GM21447 (cell line): ENCODE measurements around the gene PPP1R10.

Experiments
- ATAC-seq: cut with Tn5 transposase; IDR thresholded peaks from one replicate; pipeline ENCODE4 v1.9.1; 2021; ENCODE audit not compliant: unreplicated experiment

PPP1R10 gene

DNA sequence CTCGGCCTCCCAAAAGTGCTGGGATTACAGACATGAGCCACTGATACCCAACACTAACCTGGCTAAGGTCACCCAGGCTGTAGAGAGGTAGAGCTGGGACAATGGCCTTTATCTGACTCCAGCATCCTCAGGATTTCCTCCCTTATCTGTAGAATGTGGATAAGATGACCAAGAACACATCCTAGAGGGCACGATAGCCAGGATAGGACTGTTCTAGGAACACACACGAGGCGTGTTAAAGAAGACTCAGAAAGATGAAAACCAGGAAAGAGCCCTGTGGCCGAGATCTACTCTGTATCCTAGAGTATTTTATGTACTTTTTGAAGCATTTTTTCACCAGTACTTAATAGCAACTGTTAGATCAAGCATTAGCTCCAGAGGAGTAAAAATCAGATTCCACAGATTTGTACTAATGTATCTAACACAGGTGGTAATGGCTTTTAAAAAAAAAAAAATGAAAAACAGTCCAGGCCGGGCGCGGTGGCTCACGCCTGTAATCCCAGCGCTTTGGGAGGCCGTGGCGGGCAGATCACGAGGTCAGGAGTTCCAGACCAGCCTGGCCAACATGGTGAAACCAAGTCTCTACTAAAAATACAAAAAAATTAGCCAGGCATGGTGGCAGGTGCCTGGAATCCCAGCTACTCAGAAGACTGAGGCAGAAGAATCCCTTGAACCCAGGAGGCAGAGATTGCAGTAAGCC, 17.3 kb downstream of the PPP1R10 start:
- no peak for ATAC-seq

DNA sequence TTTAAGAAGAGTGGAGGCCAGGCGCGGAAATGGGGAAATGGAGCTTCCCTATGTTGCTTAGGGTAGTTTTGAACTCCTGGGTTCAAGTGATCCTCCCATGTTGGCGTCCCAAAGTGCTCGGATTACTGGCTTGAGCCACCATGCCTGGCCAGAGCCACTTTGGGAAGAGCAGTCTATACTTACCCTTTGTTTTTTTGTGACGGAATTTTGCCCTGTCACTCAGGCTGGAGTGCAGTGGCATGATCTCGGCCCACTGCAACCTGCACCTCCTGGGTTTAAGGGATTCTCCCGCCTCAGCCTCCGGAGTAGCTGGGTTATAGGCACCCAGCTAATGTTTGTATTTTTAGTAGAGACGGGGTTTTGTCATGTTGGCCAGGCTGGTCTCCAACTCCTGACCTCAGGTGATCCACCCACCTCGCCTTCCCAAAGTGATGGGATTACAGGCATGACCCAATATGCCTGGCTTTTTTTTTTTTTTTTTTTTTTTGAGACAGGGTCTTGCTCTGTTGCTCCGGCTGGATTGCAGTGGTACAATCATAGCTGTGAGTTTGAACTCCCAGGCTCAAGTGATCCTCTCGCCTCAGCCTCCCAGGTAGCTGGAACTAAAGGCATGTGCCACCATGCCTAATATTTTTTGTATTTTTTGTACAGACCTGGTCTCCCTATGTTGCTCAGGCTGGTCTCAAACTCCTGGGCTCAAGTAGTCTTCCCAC, 18.0 kb downstream of the PPP1R10 start:
- no peak for ATAC-seq

DNA sequence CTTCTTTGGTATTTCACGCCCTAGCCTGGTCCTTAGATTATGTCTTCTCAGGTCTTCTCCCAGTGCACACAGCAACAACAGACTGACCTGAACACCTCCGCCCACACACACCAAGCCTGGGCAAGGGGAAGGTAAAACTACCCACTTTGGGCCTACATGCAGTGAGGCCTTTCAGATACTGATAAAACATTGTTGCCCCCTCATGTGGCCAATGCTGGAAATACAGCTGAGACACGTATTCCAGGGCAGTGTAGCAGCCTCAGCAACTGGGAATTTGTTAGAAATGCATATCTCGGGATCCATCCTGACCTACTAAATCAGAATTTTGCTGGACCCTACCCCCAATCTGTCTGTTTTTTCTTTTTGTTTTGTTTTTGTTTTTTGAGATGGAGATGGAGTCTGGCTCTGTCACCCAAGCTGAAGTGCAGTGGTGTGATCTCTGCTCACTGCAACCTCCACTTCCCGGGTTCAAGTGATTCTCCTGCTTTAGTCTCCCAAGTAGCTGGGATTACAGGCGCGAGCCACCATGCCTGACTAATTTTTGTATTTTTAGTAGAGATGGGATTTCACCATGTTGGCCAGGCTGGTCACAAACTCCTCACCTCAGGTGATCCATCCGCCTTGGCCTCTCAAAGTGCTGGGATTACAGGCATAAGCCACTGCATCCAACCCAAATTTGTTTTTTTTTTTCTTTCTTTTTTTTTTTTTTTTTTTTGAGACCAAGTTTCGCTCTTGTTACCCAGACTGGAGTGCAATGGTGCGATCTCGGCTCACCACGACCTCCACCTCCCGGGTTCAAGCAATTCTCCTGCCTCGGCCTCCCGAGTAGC, 19.5 kb downstream of the PPP1R10 start:
- peak; percentile 72 for ATAC-seq

DNA sequence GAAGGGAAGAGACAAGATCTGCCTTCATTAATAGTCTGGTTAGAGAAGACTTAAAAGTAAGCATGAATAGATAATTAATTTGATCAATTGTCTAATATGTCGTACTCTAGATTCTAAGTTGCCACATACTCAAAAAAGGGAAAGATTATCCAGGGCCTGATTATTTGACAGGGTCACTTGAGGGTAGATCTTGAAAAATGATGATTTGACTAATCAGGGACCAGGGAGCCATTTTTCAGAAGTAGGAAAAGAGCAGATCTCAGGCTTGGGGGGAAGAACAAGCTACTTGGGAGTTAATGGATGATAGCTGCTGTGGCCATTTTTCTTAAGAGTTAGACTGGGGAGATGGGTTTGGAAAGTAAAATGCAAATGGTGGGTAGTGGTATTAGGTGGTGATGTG, 24.8 kb downstream of the PPP1R10 start:
- ATAC-seq = no peak

DNA sequence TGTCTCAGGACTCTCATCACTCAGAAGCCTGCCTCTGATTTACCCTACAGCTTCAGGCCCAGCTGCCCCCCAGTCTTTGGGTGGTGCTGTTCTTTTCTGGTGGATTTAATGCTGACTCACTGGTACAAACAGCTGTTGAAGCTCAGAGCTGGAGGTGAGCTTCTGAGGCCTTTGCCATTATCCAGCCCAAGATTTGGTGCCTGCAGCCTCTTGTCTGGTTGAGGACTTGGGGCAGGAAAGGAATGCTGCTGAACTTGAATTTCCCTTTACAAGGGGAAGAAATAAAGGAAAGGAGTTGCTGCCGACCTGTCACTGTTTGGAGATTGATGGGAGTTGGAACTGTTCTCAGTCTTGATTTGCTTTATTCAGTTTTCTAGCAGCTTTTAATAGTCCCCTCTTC, 26.0 kb downstream of the PPP1R10 start:
- no peak for ATAC-seq

DNA sequence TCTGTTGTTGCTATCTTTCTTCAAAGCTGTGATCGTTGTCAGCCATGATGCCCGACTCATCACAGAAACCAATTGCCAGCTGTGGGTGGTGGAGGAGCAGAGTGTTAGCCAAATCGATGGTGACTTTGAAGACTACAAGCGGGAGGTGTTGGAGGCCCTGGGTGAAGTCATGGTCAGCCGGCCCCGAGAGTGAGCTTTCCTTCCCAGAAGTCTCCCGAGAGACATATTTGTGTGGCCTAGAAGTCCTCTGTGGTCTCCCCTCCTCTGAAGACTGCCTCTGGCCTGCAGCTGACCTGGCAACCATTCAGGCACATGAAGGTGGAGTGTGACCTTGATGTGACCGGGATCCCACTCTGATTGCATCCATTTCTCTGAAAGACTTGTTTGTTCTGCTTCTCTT, 26.5 kb downstream of the PPP1R10 start:
- ATAC-seq = no peak

DNA sequence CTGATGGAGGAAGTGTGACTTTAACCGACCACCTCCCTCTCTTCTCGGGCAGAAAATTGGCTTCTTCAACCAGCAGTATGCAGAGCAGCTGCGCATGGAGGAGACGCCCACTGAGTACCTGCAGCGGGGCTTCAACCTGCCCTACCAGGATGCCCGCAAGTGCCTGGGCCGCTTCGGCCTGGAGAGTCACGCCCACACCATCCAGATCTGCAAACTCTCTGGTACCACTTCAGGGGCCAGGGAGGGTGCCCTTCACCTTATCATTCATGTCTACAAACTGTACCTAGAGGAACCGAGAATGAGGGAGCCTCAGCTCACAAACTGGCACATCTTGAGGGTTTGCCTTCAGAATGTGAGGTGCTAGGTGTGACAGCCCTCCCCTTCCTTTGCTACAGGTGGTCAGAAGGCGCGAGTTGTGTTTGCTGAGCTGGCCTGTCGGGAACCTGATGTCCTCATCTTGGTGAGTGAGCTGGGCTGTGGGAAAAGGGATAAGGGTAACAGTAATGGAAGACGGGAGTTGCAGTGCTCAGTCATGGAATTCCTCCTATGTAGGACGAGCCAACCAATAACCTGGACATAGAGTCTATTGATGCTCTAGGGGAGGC, 27.2 kb downstream of the PPP1R10 start:
- ATAC-seq = no peak

DNA sequence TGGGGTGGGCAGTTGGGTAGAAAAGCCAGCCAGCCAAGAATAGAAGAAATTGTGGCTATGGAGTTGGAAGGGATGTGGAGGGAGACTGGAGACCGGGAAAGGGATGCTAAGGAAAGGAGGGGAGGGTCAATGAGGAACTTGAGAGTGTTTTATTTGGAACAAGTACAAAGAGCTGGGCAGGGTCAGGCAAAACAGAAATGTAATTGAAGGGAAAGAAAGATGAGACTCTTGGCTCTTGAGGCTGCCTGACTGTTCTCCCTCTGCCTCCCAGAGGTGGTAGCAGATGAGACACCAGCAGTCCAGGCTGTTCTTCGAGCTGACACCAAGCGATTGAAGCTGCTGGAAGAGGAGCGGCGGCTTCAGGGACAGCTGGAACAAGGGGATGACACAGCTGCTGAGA, 33.1 kb downstream of the PPP1R10 start:
- ATAC-seq = no peak

DNA sequence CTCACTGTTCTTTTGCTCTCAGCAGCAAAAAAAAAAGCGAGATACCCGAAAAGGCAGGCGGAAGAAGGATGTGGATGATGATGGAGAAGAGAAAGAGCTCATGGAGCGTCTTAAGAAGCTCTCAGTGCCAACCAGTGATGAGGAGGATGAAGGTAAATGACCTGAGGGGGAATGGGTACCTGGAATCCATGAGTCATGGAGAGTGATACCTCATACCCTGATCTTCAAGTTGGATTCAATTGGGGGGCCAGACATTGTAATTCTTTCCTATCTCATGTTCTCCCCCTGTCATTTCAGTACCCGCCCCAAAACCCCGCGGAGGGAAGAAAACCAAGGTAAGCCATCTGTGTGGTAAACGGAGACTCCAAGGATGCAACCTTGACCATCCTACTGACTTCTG, 39.0 kb downstream of the PPP1R10 start:
- ATAC-seq = no peak

DNA sequence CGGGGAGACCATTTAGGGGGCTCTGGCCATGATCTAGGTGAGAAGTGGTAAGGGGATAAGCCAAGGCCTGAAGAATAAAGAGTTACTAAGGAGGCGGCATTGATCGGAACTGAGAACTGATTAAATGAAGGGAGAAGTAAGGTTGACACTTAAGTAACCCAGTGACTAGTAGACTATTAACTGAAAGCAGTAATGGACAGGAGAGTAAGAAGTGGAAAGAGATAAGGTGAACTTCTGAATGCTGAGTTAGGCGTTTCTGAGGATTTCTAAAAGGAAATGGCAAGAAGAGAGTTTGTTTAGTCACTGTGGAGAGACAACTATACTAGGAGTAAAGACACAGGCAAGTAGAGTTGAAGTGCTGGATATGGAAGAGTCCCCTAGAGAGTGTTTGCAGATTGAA, 43.9 kb downstream of the PPP1R10 start:
- no peak for ATAC-seq

DNA sequence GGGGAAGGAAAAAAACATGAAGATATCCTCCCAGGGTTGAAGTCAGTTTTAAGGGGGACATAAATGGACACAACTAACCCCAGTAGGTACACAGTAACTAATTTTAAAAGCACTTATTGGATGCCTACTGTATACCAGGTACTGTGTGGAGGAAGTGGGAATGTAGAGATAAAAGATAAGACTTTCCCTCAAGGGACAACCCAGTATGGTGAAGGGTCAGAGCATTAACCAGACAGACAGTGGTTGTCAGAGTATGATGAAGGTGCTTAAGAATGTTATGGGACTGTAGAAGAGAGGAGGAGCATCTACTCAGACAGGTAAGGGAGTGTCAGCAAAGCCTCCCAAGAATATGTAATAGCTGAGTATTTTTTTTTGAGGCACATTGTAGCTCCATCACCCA, 44.9 kb downstream of the PPP1R10 start:
- ATAC-seq = no peak

DNA sequence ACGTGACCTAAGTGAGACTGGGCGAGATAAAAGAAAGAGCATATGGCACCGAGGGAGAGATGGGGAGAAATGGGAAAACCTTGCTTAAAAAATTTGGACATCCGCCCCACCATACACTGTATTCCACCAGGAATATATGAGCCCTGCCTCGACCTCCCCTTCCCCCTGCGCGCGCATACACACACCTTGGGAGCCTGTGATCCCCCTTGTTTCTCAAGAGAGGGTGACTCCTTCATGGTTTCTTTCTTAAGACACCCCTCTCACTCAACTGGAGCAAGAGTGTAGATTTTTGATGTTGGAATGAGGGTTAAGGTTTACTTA, 45.3 kb downstream of the PPP1R10 start:
- no peak for ATAC-seq

DNA sequence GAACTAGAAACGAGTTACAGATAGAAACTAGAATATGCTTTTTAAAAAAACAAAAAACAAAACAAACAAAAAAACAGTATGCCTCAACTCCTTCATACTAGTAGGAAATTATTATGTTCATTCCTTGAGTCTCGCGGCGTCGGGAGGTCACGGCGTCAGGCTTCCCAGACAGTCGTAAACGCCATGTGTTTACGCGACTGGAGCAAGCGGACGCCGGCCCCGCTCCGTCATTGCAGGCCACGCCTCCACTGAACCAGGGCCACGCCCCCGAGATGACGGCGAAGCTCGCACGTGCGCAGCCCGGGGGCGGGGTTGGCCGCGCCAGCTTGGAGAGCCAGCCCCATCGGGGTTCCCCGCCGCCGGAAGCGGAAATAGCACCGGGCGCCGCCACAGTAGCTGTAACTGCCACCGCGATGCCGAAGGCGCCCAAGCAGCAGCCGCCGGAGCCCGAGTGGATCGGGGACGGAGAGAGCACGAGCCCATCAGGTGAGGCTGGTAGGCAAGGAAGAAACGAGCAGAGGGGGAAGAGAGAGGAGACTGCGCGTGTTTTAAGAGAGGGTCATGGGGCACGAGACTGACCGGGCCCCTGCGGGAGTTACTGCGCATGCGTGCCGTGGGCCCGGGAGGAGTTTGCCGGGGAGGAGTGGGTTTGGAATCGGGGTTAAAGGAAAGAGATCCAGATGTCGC, 45.8 kb downstream of the PPP1R10 start, which contains the start of gene ABCF1:
ABCF1 (plus strand) TSS at position 368 of the 687 bp plus-strand sequence; CDS start at position 414, 46 bp downstream.
- ATAC-seq = peak; percentile 87

DNA sequence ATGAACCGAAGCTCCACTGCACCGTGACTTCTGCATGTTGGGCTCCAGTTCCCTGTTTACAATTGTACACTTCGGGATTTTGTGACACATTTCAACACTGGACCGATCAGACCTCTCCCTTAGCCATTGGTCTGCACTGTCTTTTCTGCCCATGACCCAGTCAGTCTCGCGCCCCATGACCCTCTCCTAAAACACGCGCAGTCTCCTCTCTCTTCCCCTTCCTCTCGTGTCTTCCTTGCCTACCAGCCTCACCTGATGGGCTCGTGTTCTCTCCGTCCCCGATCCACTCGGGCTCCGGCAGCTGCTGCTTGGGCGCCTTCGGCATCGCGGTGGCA, 46.3 kb downstream of the PPP1R10 start:
- ATAC-seq = peak; percentile 19

DNA sequence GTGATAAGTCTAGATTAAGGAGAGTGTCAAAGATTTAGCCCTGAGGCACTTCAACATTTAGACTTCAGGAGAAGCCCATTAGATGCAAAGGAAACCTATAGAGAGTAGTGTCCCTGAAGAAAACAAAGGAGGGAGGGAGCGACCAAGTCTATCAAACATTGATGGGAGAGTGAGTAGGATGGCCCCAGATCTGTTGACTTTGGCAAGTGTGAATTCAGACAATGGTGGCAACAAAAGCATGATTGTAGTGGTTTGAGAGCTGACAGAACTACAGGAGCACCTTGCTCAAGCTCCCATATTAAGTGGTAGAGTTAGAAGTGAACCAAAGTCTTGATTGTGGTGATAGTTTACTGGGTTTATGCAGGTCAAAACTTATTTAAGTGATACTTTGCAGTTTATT, 46.8 kb downstream of the PPP1R10 start:
- no peak for ATAC-seq

DNA sequence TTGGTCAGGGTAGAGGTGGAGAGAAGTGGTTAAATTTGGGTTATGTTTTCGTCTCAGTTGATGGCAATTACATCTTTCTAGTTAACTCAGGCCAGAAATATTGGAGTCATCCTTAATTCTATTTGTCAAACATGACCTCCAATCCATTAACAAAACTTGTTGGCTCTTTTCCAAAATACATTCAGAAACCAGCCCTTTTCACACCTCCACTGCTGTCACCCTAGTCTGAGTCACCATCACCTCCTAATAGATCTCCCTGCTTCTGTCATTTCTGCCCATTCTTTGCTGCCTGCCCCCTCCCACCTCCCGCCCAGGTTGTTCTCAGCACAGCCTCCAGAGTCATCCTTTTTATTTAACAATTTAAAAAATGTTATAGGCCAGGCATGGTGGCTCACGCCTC, 48.8 kb downstream of the PPP1R10 start:
- no peak for ATAC-seq

DNA sequence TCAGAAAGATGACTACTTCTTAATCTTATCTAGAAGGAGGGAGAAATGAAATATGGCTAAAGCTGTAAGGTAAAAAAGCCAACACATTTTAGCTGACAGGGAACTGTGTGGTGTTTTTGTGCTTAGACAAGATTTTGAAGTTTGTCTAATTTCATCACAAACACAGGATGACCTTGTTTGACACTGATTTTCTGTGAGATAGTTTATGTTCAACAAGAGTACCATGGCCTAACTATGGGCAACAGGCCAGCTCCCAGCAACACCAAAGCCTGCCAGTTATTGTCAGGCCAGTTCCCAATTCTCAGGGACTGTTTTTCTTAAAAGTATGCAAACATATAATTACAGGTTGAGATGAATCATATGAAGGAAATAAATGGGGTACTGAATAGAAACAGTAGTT, 51.3 kb downstream of the PPP1R10 start:
- ATAC-seq = no peak

DNA sequence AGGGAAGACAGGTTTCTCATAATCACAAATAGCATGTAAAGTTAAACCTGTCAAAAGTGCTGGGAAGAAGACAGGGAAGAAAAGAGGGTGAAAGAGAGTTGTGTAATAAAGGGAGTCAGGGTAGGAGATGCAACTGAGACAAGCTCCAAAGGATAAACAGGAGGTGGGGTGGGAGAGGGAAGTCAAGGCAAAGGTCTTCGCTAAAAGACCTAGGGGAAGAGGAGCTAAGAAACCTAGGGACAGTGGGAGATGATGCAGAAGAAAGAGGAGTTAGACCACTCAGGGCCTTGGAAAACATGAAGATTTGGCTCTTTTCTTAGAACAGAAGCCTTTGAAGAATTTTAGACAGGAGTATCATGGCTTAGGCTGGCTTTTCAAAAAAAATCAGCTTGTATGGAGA, 52.9 kb downstream of the PPP1R10 start:
- ATAC-seq = no peak

DNA sequence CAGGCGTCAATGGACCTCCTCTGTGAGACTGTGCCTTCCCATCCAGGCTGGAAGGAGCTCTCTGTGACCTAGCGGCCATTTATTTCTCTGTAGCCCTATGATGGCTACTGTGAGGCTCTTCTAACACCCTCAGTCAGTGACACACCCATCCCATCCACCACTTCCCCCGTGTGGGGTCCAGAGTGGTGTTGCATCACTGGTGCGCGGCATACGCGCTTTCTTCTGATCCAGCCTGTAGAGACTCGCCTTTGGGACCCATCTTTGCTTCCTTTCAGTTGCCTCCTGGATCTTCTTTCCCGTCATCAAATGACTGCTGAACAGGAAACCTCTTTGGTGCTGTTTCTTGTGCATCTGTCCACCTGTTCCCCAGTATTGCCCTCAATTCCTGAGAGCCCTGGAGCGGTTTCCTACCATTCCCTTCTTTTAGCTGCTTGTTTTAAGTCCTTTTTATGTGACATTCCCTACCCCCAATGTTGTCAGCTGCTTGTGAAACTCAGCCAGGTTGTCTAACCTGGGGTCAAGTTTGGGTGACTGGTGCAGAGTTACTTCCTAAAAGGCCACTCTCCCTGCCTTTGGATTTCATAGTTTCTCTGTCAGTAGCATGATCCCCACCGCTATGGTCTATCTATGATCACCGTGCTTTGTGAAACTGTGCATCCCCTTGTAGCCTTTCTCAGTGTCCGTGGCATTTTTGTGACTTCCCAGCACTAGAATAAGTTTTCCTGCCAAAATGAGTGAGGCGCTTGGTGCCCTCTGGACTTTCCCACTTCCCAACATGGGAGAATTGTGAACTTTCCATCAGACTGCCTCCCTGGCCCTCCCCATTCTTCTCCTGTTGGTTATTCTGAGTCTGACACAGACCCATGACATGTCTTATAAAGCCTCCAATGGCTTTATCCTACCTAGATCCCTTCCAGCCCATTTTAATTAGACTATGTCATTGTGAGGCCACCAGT, 54.3 kb downstream of the PPP1R10 start:
- ATAC-seq = no peak

DNA sequence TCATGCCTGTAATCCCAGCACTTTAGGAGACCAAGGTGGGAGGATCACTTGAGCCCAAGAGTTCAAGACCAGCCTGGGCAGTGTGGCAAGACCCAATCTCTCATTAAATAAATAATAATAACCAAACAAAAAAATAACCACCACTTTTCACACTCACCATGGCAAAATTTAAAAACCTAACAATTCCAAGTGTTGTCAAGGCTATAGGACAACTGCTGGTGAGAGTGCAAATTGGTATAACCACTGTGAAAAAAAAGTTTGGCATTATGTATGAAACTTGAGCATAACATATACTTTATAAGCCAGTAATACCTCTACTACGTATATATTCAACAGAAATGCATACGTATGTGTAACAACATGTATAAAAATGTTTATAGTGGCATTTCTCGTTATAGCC, 56.1 kb downstream of the PPP1R10 start:
- ATAC-seq = no peak
